NCI-H1105 treated with DMSO at 0.1 percent for 48 hours (cell line): ENCODE results near the gene PLCH1.
A peak's percentile ranks its signal among the peaks of the same experiment; 100 is the strongest.

Experiments used
- DNase-seq: peaks from one replicate; lab custom pipeline; 2025; lab: John Stamatoyannopoulos, UW

PLCH1 gene

DNA sequence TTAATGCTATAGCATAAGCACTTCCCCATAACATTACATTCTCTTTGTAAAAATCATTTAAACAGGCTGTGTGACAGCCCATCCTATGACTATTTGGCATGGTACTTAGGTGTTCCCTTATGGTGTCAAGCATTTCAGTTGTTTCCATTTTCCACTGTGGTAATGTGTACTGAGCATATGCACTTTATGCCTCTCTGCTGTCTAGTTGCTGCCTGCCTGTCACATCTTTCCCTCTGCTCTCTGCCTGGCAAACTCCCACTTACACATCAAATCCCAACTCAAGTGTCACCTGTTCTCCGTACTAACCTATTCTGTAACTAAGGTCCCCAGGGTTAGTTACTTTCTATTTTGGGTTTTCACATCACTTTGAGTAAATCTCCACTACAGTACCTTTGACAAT, 367.0 kb downstream of the PLCH1 start:
- DNase-seq = no peak

DNA sequence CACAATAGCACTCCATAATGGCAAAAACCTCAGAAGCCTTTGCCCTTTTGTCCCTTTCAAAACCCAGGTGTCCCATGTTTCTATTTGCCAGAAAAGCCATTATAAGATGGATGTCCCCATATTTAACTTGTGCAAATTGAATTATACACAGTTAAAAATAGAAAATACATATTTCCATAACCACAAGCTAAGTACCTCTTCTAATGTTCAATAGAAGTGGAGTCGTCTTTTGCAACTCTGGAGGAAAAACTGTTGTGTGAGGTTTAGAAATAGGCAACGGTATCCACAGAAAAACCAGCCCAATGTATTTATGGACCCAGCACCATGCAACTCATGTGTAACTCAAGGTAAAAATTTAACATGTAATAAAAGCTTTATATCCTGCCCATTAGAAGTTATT, 367.8 kb downstream of the PLCH1 start:
- no peak for DNase-seq

GRCh38 chr3:155372281-155372680, 372.6 kb downstream of the PLCH1 start:
- no peak for DNase-seq

DNA sequence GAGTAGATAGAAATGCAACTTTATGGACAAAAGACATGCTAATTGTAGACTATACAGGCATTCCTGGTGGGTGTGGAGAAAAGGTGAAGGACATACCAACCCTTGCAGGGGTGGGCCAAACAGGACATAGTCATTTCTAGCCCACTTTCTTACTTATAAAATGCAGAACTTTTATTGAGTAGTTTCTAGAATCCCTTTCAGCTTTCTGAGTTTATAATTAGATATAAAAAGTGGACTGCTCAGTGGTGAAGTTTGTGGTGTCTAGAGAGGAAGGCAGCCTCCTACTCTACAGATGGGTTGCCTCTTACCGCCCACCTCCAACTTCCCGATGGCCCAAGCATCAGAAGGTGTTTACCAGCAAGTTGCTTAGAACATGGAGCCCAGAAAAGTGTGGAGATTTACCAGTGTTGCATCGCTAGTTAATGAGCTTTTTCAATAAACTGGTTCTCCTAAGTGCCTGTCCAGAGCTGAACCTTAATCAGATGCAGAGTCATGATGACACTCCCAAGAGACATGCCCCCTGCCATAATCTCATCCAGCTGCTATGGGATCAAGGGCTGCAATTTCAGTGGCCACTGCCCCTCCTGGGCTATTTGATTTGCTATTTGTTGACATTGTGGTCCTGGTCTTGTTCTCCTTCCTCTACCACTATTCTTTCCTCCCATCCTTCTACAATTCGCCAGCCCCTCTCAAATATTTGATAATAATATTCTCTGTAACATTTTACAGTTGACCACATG, 373.9 kb downstream of the PLCH1 start:
- no peak for DNase-seq

DNA sequence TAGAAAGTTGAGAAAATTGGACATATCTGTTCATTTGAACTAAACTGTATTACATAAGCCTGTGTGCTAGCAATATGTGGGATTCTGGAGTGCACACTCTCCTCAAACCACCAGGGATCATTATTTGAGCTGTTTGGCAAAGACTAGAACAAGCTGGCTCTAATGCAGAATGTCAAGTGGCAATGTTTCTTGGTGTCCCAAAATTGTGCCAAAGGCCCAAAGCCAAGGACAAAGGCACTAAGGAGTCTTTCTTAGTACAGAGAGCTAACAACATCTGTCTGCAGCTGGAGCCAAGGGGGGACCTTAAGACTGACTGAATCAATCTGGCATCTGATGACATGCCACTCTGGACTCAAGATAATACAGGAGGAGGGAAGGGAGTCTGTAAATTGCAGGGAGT, 374.7 kb downstream of the PLCH1 start:
- DNase-seq = no peak

- DNase-seq = no peak
Observed at GRCh38 chr3:155369735-155370134, 375.1 kb downstream of the PLCH1 start.

DNA sequence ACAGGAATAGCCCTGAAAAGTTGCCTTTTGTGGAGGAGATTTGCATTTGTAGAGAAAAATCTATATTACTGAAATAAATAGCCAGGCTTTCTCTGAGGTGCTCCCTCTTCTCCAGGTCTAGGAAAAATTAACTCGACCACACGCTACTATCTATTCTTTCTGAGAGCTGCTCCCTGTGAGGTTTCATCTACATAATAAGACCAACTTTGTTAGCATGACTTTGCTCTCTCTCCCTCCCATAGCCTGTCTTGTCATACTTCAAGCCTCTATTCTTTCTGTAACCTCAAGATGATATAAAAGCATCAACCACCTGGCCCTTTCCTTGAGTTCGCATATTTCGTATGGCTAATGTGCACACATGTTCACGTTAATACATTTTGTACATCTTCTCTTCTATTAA, 375.6 kb downstream of the PLCH1 start:
- no peak for DNase-seq

DNA sequence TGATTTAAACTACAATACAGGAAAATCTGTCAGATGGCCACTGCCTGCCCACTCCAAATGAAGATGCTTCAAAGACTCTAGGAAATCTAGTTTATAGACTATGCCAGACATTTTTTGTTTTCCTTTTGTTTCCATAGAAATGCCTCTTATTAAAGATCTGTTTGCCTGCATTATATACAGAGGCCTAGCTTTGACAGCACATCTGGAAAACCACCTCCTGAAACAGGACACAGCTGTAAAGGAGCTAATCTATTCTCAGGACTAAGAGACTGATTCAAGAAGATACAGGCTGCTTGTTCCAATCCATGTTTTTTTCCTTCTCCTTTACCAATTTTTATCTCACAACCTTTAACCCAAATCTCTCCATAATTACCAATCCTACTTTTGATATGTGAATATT, 376.1 kb downstream of the PLCH1 start:
- no peak for DNase-seq

DNA sequence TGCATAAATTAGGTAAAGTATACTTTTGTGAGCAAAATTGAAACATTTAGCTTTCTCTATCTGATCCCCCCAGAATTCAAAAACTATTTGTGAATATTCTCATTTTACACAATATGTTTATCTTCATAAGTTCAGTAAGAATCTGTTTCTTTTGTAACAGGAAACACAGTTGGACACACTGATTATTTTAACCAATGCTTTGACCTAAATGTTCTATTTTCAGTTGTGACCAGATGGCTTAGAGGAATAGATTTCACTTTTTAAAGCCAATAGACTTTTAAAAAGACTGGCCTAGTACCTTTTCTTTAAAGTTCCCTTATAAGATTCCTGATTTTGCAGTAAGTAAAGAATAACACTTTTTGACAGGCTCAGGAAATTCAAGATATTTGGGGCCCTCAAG, 377.4 kb downstream of the PLCH1 start:
- DNase-seq = no peak

DNA sequence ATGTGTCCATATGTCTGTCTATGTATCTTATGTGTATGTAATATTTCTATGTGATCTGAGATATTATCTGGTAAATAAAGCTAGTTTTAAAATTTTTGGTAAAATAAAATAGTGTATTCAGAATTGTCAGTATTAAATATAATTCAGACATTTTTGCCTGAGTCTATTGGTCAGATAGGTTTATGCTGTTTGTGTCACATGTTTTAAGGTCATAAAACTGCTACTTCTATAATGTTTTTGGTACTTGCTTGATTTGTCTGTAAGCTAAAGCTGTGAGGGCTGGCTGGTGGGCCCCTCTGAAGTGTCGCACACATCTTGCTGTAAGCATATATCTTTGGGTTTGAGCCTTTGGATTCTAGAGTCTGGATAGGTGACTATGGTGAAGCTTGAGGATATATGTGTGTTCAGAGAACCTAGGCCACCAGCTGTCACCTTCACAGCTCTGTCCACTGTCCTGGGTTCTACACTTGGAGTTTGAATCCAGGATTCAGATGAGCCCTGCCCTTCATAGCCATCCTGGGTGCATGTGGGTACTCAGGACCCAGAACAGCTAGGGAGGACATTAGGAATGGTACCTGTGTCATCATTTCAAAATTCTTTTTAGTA, 379.6 kb downstream of the PLCH1 start:
- DNase-seq = no peak

GRCh38 chr3:155364492-155364891, 380.4 kb downstream of the PLCH1 start:
- DNase-seq = no peak

- no peak for DNase-seq
Observed at GRCh38 chr3:155363690-155364070, 381.2 kb downstream of the PLCH1 start.

DNA sequence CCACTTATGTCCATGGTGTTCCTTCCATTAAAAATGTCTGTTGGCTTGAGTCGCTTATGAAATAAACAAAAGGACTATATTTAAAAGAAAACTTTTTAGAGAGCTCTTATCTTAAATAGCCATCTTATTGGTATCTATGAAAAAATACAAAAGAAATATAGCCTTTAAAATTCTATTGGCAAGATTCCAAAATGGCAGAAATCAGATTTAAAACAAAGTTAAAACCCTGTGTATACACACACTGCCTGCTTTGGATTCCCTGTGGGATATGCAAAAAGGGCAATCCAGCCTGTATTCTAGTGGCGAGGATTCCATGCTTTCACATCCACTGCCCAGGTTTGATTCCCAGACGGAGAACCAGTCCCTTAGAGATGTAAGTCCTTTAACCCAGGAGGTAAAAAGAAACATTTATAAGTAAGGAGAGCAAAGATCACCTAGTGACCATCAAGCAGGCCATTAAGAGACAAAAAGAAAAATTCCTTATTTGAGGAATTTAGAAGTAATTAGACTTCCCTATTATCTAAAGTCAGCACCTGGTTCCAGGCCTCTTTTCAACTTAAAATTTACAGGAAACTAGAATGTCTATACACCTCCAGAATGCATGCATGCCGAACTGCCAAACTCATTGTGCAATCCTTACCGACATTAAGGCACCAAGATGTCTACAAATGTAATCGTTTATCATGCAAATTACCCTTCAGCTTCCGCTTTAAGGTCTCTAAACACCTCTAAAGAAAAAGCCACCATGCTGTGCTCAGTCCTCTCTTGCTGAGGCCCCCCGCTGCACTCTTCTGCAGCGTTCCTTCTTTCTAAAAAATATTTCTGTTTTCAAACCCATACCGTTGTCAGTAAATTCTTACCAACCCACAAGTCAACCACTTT, 381.8 kb downstream of the PLCH1 start:
- no peak for DNase-seq

DNA sequence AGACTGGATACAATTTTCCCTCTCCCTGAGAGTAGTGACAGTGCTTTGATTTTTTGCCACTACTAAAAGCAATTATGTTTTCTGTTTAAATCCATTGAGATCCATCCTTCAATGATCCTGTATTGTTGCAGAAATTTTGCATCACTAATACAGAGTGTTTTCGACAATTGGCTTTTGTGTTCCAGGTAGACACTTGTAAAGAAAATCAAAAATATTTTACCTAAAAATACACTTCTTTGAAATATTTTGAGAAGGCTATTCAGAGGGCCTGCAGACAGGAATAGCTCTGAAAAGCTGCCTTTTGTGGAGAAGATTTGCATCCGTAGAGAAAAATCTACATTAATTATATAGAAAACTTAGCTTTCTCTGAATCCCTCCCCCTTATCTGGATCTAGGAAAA, 384.6 kb downstream of the PLCH1 start:
- no peak for DNase-seq

GRCh38 chr3:155356594-155357370, 388.1 kb downstream of the PLCH1 start:
- DNase-seq = no peak

DNA sequence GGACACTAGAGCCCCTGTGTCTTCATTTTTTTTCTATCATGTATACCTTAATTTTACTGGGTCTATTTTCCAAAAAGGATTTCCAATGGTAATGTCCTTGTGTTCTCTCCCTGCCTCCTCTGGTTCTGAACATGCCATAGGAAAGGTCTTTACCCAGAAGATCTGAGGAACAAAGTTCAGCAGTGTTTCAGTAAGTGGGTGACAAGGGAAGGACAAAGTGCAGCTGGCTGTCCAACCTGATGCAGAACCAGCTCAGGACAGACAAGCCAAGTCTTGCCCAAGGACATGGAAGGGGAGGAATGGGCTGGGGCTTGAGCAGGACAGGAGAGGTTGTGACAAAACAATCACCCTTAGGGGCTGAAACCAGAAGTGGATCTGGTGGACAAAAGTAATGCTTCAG, 390.2 kb downstream of the PLCH1 start:
- no peak for DNase-seq

DNA sequence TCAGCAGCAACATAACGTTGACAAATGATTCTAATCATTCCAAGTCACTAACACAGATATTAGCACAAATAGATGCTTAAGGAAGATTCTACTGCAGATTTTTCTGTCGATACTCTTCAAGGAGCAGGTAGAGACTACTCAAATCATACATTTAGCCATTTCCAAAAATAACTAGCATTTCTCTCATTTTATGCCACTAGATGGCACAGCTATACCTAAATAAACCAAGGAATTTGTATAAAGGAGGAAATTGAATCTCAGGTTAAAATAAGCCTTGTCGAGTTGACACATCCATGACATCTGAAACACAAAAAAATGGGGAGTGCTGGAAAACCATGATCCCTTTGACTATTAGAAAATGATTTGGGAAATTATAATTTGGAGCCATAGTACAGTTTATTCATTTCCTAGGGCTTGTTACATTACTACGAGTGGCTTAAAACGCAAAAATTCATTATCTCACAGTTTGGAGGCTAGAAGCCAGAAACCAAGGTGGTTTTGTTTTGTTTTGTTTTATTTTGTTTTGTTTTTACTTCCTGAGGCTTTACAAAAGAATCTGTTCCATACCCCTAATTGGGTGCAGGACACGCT, 391.9 kb downstream of the PLCH1 start:
- peak; percentile 75 for DNase-seq

GRCh38 chr3:155350571-155350970, 394.3 kb downstream of the PLCH1 start:
- no peak for DNase-seq

- DNase-seq = no peak
Observed at GRCh38 chr3:155347901-155348300, 397.0 kb downstream of the PLCH1 start.

- DNase-seq = no peak
Observed at GRCh38 chr3:155342344-155342743, 402.5 kb downstream of the PLCH1 start.

- DNase-seq = no peak
Observed at GRCh38 chr3:155339052-155339451, 405.8 kb downstream of the PLCH1 start.
